OCI-M1 (cell line): ENCODE measurements around the gene RSPH3.
"Not testable (repeated sequence)": the region's sequence is repeated elsewhere in the genome, so short reads cannot be mapped to it uniquely, and the experiment has no call there.

Experiments
- DNase-seq: peaks from one replicate; lab custom pipeline; 2025; lab: John Stamatoyannopoulos, UW

Gene RSPH3

DNA sequence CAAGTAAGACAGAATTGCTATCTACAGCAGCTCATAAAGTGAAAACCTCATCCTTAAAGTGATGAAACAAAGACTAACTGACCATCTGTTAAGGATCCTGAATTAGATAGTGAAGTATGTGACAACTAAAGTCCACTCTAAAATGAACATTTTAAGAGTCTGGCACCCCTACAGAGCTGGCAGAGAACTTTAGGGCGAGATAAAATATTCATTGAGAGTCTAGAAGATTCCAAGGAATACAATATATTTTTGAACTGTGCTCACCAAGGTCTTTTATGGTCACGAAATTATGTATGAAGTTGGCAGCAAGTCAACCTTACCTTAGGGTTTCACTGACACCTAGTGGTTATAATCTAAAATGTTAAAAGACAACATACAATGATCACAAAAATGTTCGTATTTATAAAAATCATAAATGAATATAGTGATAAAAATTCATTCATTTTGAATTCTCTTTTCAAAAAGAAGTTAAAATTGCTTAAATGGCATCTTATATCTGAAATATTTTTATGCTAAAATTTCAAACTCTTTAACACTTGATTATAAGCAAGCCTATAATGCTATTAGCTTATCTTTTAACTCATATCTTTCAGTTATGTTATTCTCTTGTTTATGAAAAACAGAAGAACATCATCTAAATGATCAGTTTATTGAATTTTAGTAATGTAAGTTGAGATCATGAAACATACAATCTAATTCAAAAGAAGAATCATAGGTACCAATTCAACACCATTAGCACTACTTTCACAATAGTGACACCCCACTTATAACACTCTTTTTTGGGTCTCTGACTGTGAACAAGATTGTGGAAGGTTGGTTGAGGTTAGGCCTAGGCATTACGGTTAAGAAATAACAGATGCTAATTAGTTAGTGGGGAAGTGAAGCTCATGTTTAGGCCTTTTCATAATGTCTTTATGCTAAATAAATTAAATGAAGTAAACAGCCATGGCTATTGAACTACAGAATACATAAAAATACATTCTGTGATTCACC lies 27.5 kb downstream of the RSPH3 start:
- peak; percentile 85 for DNase-seq

DNA sequence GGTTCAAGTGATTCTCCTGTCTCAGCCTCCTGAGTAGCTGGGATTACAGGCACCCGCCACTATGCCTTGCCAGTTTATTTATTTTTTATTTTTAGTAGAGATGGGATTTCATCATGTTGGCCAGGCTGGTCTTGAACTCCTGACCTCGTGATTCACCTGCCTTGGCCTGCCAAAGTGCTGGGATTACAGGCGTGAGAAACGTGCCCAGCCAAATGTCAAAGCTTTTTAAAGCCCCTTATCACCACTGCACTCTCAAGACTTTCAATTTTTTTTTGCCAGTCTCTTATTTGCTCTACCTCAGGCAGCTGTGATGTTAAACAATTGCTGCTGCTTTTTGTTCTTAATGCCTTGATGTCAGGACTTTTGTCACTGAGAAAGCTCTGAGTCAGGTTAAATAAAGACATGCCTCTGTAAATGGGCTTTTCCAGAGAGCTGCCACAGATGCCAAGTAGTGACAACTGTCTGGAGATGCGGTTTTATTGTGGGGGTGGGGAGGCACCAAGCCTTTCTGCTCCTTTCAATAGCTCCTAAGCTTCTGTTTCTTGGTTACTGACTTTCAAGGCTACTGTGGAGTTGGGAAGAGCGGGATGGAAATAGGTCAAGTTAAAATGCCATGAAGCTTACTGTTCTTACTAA lies 29.2 kb downstream of the RSPH3 start:
- DNase-seq: no peak

- peak; percentile 34 for DNase-seq
Measured at GRCh38 chr6:158969148-158969547, 30.9 kb downstream of the RSPH3 start.

- no peak for DNase-seq
Measured at GRCh38 chr6:158963020-158963808, 36.8 kb downstream of the RSPH3 start.

- no peak for DNase-seq
Measured at GRCh38 chr6:158962371-158962770, 37.6 kb downstream of the RSPH3 start.

GRCh38 chr6:158960026-158960425 lies 40.0 kb downstream of the RSPH3 start:
- DNase-seq: no peak

GRCh38 chr6:158959552-158959951 lies 40.5 kb downstream of the RSPH3 start:
- no peak for DNase-seq

DNA sequence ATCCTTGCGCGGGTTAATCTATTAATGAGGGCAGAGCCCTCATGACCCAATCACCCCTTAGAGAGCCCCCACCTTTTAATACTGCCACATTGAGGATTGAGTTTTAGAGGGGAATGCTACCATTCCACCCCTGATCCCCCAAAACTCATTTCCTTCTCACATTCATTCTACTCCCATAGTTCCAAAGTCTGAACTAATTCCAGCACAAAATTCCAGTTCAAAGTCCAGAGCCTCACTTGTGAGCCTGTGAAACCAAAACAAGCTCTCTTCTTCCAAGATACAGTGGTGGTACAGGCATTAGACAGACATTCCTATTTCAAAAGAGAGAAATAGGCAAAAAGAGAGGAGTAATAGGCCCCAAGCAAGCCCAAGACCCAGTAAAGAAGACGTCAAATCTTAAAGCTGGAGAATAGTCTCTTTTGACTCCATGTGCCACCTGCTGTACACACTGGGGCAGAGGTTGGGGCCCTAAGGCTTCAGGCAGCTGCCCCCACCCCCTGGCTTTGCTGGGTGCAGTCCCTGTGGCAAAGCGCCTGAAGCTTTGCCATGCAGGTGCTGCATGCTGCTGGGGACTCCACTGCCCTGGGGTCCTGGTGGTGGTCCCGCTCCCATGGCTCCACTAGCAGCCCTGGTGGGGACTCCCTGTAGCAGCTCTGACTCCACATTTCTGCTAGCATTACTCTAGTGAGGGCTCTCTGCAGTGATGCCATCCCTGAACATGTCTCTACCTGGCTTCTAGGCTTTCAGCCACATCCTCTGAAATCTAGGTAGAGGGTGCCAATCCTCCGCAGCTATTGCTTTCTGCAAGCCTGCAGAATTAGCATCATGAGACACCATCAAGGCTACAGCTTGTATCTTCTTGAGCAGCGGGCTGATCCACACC lies 41.3 kb downstream of the RSPH3 start:
- no peak for DNase-seq

DNA sequence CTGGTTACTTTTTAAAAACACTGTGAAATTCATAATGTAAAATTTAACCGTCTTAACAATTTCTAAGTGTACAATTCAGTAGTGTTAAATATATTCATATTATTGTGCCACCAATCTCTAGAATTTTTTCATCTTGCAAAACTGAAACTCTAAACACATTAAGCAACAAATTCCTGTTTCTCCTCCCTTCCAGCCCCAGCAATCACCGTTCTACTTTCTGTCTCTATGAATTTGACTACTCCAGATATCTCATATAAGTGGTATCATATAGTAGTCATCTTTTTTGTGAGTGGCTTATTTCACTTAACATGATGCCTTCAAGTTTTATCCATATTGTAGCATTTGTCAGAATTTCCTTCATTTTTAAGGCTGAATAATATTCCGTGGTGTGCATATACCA lies 44.7 kb downstream of the RSPH3 start:
- DNase-seq: no peak

DNA sequence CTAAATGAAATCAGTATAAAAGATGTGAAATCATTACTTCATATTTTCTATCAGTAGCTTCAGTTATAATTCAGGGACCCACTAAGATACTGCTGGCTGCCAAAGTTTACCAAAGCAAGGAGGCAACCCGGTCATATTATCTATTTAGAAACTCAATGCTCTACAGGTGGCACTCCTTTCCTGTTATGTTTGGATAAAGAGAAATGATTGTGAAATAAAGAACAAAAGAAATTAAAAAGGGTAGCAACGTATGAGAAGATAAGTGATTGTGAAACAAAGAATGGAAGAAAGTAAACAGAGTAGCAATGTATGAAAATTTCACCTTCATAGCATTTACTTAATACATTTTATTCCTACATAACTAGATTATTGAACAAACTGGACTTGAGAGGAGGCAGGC lies 45.2 kb downstream of the RSPH3 start:
- peak; percentile 29 for DNase-seq

DNA sequence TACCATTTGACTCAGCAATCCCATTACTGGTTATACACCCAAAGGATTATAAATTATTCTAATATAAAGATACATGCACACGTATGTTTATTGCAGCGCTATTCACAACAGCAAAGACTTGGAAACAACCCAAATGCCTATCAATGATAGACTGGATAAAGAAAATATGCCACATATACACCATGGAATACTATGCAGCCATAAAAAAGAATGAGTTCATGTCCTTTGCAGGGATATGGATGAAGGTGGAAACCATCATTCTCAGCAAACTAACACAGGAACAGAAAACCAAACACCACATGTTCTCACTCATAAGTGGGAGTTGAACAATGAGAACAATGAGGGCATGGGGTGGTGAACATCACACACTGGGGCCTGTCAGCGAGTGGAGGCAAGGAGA lies 48.0 kb downstream of the RSPH3 start:
- DNase-seq: not testable (repeated sequence)

DNA sequence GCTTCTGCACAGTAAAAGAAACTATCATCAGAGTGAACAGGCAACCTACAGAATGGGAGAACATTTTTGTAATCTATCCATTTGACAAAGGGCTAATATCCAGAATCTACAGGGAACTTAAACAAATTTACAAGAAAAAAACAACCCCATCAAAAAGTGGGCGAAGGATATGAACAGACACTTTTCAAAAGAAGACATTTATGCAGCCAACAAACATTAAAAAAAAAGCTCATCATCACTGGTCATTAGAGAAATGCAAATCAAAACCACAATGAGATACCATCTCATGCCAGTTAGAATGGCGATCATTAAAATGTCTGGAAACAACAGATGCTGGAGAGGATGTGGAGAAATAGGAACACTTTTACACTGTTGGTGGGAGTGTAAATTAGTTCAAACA lies 48.4 kb downstream of the RSPH3 start:
- DNase-seq: not testable (repeated sequence)

- no peak for DNase-seq
Measured at GRCh38 chr6:158947284-158947683, 52.7 kb downstream of the RSPH3 start.

GRCh38 chr6:158943380-158944032 lies 56.5 kb downstream of the RSPH3 start:
- no peak for DNase-seq

DNA sequence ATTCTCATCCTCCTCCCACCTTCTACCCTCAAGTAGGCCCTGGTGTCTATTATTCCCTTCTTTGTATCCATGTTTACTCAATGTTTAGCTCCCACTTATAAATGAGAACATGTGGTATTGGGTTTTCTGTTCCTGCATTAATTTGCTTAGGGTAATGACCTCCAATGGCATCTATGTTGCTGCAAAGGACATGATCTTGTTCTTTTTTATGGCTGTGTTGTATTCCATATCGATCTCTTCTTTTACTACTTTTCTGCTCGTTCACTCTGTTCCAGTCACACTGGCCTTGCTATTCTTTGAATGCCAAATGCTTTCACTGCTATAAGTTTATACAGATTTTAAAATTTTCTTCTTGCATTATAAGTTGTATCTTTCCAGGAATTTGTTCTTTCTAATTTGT lies 57.7 kb downstream of the RSPH3 start:
- no peak for DNase-seq

- no peak for DNase-seq
Measured at GRCh38 chr6:158941246-158941645, 58.8 kb downstream of the RSPH3 start.

- no peak for DNase-seq
Measured at GRCh38 chr6:158939255-158940159, 60.5 kb downstream of the RSPH3 start.

DNA sequence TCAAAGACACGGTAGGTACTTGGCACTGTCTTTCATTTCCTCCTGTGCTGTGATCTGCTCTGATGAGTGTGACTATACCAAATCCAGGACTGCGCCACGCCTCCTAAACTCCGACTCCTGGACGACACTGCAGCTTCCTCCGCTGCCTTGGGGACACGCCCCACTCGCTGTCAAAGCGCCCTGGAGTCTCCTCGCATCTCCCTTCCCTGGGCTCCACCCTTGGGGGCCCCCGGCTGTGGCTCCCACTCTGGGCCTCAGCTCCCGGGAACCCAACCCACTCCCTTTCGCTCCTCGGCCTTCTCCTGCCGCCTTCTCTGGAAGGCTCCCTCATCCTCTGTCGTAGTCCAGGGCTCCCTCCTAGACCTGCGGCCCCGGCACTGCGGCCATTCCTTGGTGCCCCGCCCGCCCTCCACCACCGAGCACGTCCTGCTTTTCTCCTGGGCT lies 61.2 kb downstream of the RSPH3 start:
- DNase-seq: peak; percentile 49

DNA sequence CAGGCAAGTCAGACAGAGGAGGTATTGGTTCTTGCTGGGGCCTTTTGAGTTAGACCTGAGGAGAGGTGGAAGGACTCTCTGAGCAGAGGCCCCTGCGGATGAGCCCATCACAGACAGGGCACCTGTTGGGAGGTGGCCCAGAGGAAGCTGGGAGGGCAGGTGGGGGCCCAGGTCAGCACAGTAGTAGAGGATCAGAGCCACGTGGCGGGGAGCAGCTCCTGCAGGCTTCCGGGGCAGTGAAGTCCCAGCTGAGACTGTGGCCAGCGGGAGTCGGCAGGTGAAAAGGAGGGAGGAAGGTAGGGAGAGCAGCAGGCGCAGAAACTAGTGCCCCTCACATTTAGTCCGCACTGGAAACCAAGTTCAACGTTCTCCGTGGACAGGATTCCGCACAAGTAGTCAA lies 61.8 kb downstream of the RSPH3 start:
- no peak for DNase-seq

- DNase-seq: no peak
Measured at GRCh38 chr6:158934157-158934556, 65.8 kb downstream of the RSPH3 start.
